H1 (cell line): Measurements from ENCODE around the gene YY1AP1. TPM values are rescaled to one million over a fixed set of nuclear protein-coding genes. Genes with fewer than 3 reads are reported as not detected.

ENCODE experiments used
- CTCF ChIA-PET: fragments of 300-600 bp; sonication (Branson Sonifier 250); formaldehyde crosslinking; loops from one replicate; lab custom pipeline; 2021; ENCODE audit not compliant: partially characterized antibody; lab: Charles Lee
- POLR2A ChIA-PET: fragments of 300-600 bp; sonication (Branson Sonifier 250); formaldehyde crosslinking; loops from one replicate; lab custom pipeline; 2021; ENCODE audit warnings: inconsistent platforms; ENCODE audit not compliant: partially characterized antibody; lab: Charles Lee
- DNase-seq, 2 experiments: peaks; one replicate each; pipeline versions ENCODE4 v3.0.0 to v3.0.0-alpha.2; 2010 to 2022; ENCODE audit warnings: low spot score in 2 of 2, low read depth in 1 of 2, mixed read lengths in 1 of 2
- FAIRE-seq: peaks from 2 replicates; lab custom pipeline; 2011; peaks lifted over from hg19 to GRCh38; lab: Jason Lieb, UNC
- H2AFZ ChIP-seq: 2 replicates; pipeline ENCODE4 v1.8.1; 2012; ENCODE audit warnings: low read length, inconsistent platforms
- H2AK5ac ChIP-seq: 2 replicates; pipeline ENCODE4 v1.6.1; 2013; ENCODE audit warnings: low read depth, low read length
- H2BK120ac ChIP-seq: replicated peaks from 2 replicates; pipeline ENCODE3; 2013; ENCODE audit warnings: low read depth, low read length, inconsistent platforms
- H2BK12ac ChIP-seq: 2 replicates; pipeline ENCODE4 v1.6.1; 2013; ENCODE audit warnings: low read depth, low read length
- H2BK15ac ChIP-seq: 2 replicates; pipeline ENCODE4 v1.6.1; 2013; ENCODE audit warnings: low read length
- H2BK20ac ChIP-seq: 2 replicates; pipeline ENCODE4 v1.6.1; 2013; ENCODE audit warnings: low read length
- H2BK5ac ChIP-seq: 2 replicates; pipeline ENCODE4 v1.6.1; 2013; ENCODE audit warnings: low read depth, low read length
- H3K14ac ChIP-seq: 2 replicates; pipeline ENCODE4 v1.6.1; 2013; ENCODE audit warnings: inconsistent platforms; ENCODE audit not compliant: insufficient read length
- H3K18ac ChIP-seq: 2 replicates; pipeline ENCODE4 v1.6.1; 2013; ENCODE audit warnings: low read length; ENCODE audit errors: extremely low read depth
- H3K23ac ChIP-seq: 2 replicates; pipeline ENCODE4 v1.6.1; 2013; ENCODE audit warnings: inconsistent platforms; ENCODE audit not compliant: insufficient read length
- H3K23me2 ChIP-seq: 2 replicates; pipeline ENCODE4 v1.6.1; 2013; ENCODE audit warnings: low read depth, low read length
- H3K27ac ChIP-seq: 2 replicates; pipeline ENCODE4 v1.6.1; 2011; ENCODE audit warnings: low read depth, low read length, inconsistent platforms
- H3K27me3 ChIP-seq, 4 experiments: replicated peaks in 1 of 4; 1 replicate in 1 of 4; 2 replicates in 3 of 4; pipeline versions ENCODE4 v1.6.1 to v1.8.1; 2011 to 2013; ENCODE audit warnings: low read length in 3 of 4, mild to moderate bottlenecking in 3 of 4, inconsistent platforms in 2 of 4, mixed read lengths in 2 of 4, moderate library complexity in 1 of 4; ENCODE audit not compliant: control insufficient read depth in 3 of 4, insufficient read depth in 3 of 4; ENCODE audit errors: extremely low read depth in 1 of 4
- H3K36me3 ChIP-seq, 4 experiments: 2 replicates each; pipeline versions ENCODE4 v1.6.1 to v1.8.1; 2011 to 2013; ENCODE audit warnings: mild to moderate bottlenecking in 4 of 4, low read length in 3 of 4, moderate library complexity in 2 of 4, control low read depth in 1 of 4, inconsistent platforms in 1 of 4; ENCODE audit not compliant: insufficient read depth in 4 of 4, control insufficient read depth in 2 of 4
- H3K4ac ChIP-seq: replicated peaks from 2 replicates; pipeline ENCODE3; 2013; ENCODE audit warnings: low read length, low read depth, mixed read lengths, inconsistent platforms; ENCODE audit not compliant: insufficient read length
- H3K4me1 ChIP-seq, 4 experiments: replicated peaks in 1 of 4; 1 replicate in 1 of 4; 2 replicates in 3 of 4; pipeline versions ENCODE4 v1.6.1 to v1.8.1; 2011 to 2013; ENCODE audit warnings: low read length in 3 of 4, inconsistent platforms in 2 of 4, mixed read lengths in 1 of 4; ENCODE audit not compliant: insufficient read depth in 4 of 4, control insufficient read depth in 3 of 4
- H3K4me2 ChIP-seq, 2 experiments: 2 replicates each; pipeline versions ENCODE4 v1.6.1 to v1.8.1; 2011 to 2013; ENCODE audit warnings: low read depth in 2 of 2, low read length in 2 of 2, control low read depth in 1 of 2, inconsistent platforms in 1 of 2, mild to moderate bottlenecking in 1 of 2; ENCODE audit not compliant: insufficient read depth in 1 of 2
- H3K4me3 ChIP-seq, 4 experiments: fragments of 200-600, 300-600 bp in 1 of 4; sonication (generic), shearing (Covaris generic), sonication (Bioruptor Twin) in 1 of 4; 2 replicates each; pipeline versions ENCODE4 v1.5.1 to v1.8.1; 2011 to 2016; ENCODE audit warnings: low read length in 4 of 4, low read depth in 3 of 4, control low read depth in 2 of 4, inconsistent platforms in 2 of 4, mild to moderate bottlenecking in 2 of 4, mixed read lengths in 1 of 4, moderate library complexity in 1 of 4; ENCODE audit not compliant: insufficient read depth in 2 of 4; ENCODE audit errors: extremely low read depth in 1 of 4
- H3K56ac ChIP-seq: replicated peaks from 2 replicates; pipeline ENCODE3; 2013; ENCODE audit warnings: low read depth, mild to moderate bottlenecking, mixed read lengths, low read length, inconsistent platforms; ENCODE audit not compliant: insufficient read length
- H3K79me1 ChIP-seq: 2 replicates; pipeline ENCODE4 v1.6.1; 2013; ENCODE audit warnings: low read depth, low read length, control low read depth
- H3K79me2 ChIP-seq, 2 experiments: 2 replicates each; pipeline versions ENCODE4 v1.6.1 to v1.8.1; 2012 to 2013; ENCODE audit warnings: low read length in 2 of 2, mild to moderate bottlenecking in 2 of 2, inconsistent platforms in 1 of 2; ENCODE audit not compliant: insufficient read depth in 2 of 2, control insufficient read depth in 1 of 2
- H3K9ac ChIP-seq, 4 experiments: replicated peaks in 1 of 4; 1 replicate in 1 of 4; 2 replicates in 3 of 4; pipeline versions ENCODE4 v1.6.1 to v1.8.1; 2011 to 2013; ENCODE audit warnings: low read depth in 3 of 4, low read length in 3 of 4, control low read depth in 2 of 4, mild to moderate bottlenecking in 2 of 4, moderate library complexity in 2 of 4, inconsistent platforms in 1 of 4; ENCODE audit errors: extremely low read depth in 1 of 4
- H3K9me3 ChIP-seq, 2 experiments: 2 replicates each; pipeline versions ENCODE4 v1.6.1 to v1.8.1; 2012 to 2013; ENCODE audit warnings: mild to moderate bottlenecking in 2 of 2, moderate library complexity in 2 of 2, control low read depth in 1 of 2, inconsistent platforms in 1 of 2, low read depth in 1 of 2, low read length in 1 of 2, mixed read lengths in 1 of 2; ENCODE audit not compliant: insufficient read depth in 2 of 2
- H4K20me1 ChIP-seq, 2 experiments: replicated peaks in 1 of 2; 2 replicates each; pipeline versions ENCODE3 to v1.8.1; 2011 to 2013; ENCODE audit warnings: inconsistent platforms in 2 of 2, low read length in 2 of 2, mild to moderate bottlenecking in 1 of 2; ENCODE audit not compliant: insufficient read depth in 2 of 2, control insufficient read depth in 1 of 2
- H4K5ac ChIP-seq: 2 replicates; pipeline ENCODE4 v1.6.1; 2013; ENCODE audit warnings: low read length, low read depth, mixed read lengths, inconsistent platforms; ENCODE audit not compliant: insufficient read length
- H4K8ac ChIP-seq: 2 replicates; pipeline ENCODE4 v1.8.0; 2013; ENCODE audit warnings: mild to moderate bottlenecking, moderate library complexity, low read length, inconsistent platforms; ENCODE audit not compliant: insufficient read depth; ENCODE audit errors: extremely low read depth
- H4K91ac ChIP-seq: replicated peaks from 2 replicates; pipeline ENCODE3; 2013; ENCODE audit warnings: low read length, mixed read lengths, inconsistent platforms; ENCODE audit not compliant: insufficient read length
- BACH1 ChIP-seq: IDR thresholded peaks from 2 replicates; pipeline ENCODE4 v1.6.1; 2012; ENCODE audit warnings: low read length, improper control_type of control experiment
- CBX5 ChIP-seq: fragments of 300-800, 300-1000 bp; sonication (generic); IDR thresholded peaks from 2 replicates; pipeline ENCODE4 v1.7.1; 2016; ENCODE audit warnings: antibody characterized with exemption, low read length, low read depth
- CREB1 ChIP-seq: IDR thresholded peaks from 2 replicates; pipeline ENCODE4 v1.6.1; 2012; ENCODE audit warnings: inconsistent platforms
- GABPA ChIP-seq: IDR thresholded peaks from 2 replicates; pipeline ENCODE4 v1.6.1; 2011; ENCODE audit warnings: mild to moderate bottlenecking, low read length, moderate library complexity, borderline replicate concordance; ENCODE audit not compliant: insufficient read depth
- RAD21 ChIP-seq, 2 experiments: IDR thresholded peaks in 1 of 2; conservative IDR thresholded peaks in 1 of 2; 2 replicates each; pipeline ENCODE4 v1.6.1; 2011; ENCODE audit warnings: low read depth in 2 of 2, low read length in 2 of 2, improper control_type of control experiment in 1 of 2, inconsistent platforms in 1 of 2, mild to moderate bottlenecking in 1 of 2, moderate library complexity in 1 of 2
- SP1 ChIP-seq: IDR thresholded peaks from 2 replicates; pipeline ENCODE4 v1.6.1; 2011; ENCODE audit warnings: low read depth, low read length
- WGBS, 2 experiments: shearing (Covaris generic) in 1 of 2; methylation state at CpG; one replicate each; pipeline versions ENCODE4 v1.1.6 to v1.1.7; 2013 to 2015; ENCODE audit warnings: low lambda C conversion rate in 2 of 2, mixed read lengths in 2 of 2, inconsistent platforms in 1 of 2, low coverage in 1 of 2, missing lambda C conversion rate in 1 of 2; ENCODE audit not compliant: insufficient replicate concordance in 2 of 2, insufficient coverage in 1 of 2, insufficient read length in 1 of 2; ENCODE audit errors: extremely low coverage in 1 of 2, missing lambda C conversion rate in 1 of 2; 5-methylcytosine and 5-hydroxymethylcytosine counted together
- polyA plus RNA-seq, 7 experiments: library from polyadenylated mRNA; depleted of rRNA in 3 of 7; stranded (reverse) in 5 of 7; unstranded in 2 of 7; fragments of >200 nt in 5 of 7; fragments of 200-250 nt in 2 of 7; gene quantifications; 1 replicate in 5 of 7; 2 replicates in 1 of 7; 4 replicates in 1 of 7; pipeline versions ENCODE4 v1.2.1 to v1.2.3, GENCODE V29; 2011 to 2013; ENCODE audit warnings: missing spikeins in 2 of 7, mixed read lengths in 2 of 7
- total RNA-seq: library from RNA; stranded (reverse); fragmentation: NEBNext Ultra II Directional; extraction: Animal tissue kit (Norgen Biotek cat#: 25700); gene quantifications from 2 replicates; pipeline ENCODE4 v1.2.1, GENCODE V29; 2021

The YY1AP1 gene
- total and polyA plus RNA-seq, 2 of the 8 experiments (the other 6 are each of a cell fraction or from before 2014, with no cell fraction given), result 44.2 to 48.6 TPM

DNA sequence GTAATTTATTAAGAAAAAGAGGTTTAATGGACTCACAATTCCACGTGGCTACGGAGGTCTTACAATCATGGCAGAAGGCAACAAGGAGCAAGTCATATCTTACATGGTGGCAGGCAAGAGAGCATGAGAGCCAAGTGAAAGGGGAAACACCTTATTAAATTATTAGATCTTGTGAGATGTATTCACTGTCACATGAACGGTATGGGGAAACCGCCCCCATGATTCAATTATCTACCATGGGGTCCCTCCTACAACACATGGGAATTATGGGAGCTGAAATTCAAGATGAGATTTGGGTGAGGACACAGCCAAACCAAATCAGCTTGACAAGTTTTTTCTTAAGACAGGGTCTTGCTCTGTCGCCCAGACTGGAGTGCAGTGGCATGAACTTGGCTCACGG, 14.6 kb upstream of the YY1AP1 start:
- no peak overlapping the region for H2BK5ac ChIP-seq
- no peak overlapping the region for H3K4me3 ChIP-seq
- H4K20me1 ChIP-seq, result no peaks in the 10 kb centered on the region
- ChIA-PET POLR2A (no interaction called here), CTCF (no interaction called here)
- H2AFZ ChIP-seq, result no peak overlapping the region
- H3K27ac ChIP-seq, result no peak overlapping the region
- no peak overlapping the region for H2BK15ac ChIP-seq
- H3K36me3 ChIP-seq, result peaks cover 0 to 3% (median 0%) of the 10 kb centered on the region in 4 experiments; a peak in 1 of 8 replicates
- H3K4ac ChIP-seq, result no peak overlapping the region
- no peaks in the 10 kb centered on the region for H3K27me3 ChIP-seq
- 87% methylated on average over 6 of the region's 6 CpGs; no CpG with 5 or more reads in 1 of the 2 experiments for WGBS, 2 experiments
- no peak overlapping the region for H3K18ac ChIP-seq
- no peak for DNase-seq
- peaks cover 0 to 59% of the 10 kb centered on the region in 2 experiments; a peak in 3 of 4 replicates for H3K79me2 ChIP-seq
- no peak overlapping the region for H2BK12ac ChIP-seq
- no peak for FAIRE-seq
- H4K91ac ChIP-seq, result no peak overlapping the region
- H3K56ac ChIP-seq, result no peak overlapping the region
- H3K4me2 ChIP-seq, result no peak overlapping the region
- no peak overlapping the region for H2BK120ac ChIP-seq
- H4K5ac ChIP-seq, result no peak overlapping the region
- no peaks in the 10 kb centered on the region for H3K23me2 ChIP-seq
- no peak overlapping the region for H4K8ac ChIP-seq
- peaks cover 5% of the 10 kb centered on the region; the same call in 1 of the 2 replicates for H3K79me1 ChIP-seq
- H3K14ac ChIP-seq, result no peak overlapping the region
- H2BK20ac ChIP-seq, result no peak overlapping the region
- no peak overlapping the region for H3K9ac ChIP-seq
- H3K23ac ChIP-seq, result no peak overlapping the region
- no peaks in the 10 kb centered on the region for H3K4me1 ChIP-seq
- no peak overlapping the region for H2AK5ac ChIP-seq
- no peaks in the 10 kb centered on the region; a peak in 2 of 4 replicates for H3K9me3 ChIP-seq
- TF ChIP-seq CBX5 (no peak), SP1 (no peak), BACH1 (no peak), RAD21 (IDR thresholded peaks at IDR 0.05 in 1 of 2, conservative IDR thresholded peaks at IDR 0.05 in 1 of 2; ENCODE audit: low read depth in 2 of 2, low read length in 2 of 2) (no peak), CREB1 (no peak), GABPA (no peak)
